Activated CD4-positive, CD25-positive, alpha-beta regulatory T cell treated with anti-CD3 and anti-CD28 coated beads, Interleukin-2, amount 50 U/mL, for 24 hours (primary cell): ENCODE data around the gene PACS2.
A peak's percentile ranks its signal among the peaks of the same experiment; 100 is the strongest.
"Not testable (repeated sequence)": the region's sequence is repeated elsewhere in the genome, so short reads cannot be mapped to it uniquely, and the experiment has no call there.

Experiments used
- ATAC-seq, 2 donors: fragments of 150-1000 bp; cut with Tn5 transposase; one replicate each; pipeline ENCODE4 v1.10.0; 2021; ENCODE audit warnings: mild to moderate bottlenecking in 1 of 2, moderate library complexity in 1 of 2

Gene PACS2

GRCh38 chr14:105316577-105316941 is 2.0 kb downstream of the PACS2 start:
- ATAC-seq: no peak

DNA sequence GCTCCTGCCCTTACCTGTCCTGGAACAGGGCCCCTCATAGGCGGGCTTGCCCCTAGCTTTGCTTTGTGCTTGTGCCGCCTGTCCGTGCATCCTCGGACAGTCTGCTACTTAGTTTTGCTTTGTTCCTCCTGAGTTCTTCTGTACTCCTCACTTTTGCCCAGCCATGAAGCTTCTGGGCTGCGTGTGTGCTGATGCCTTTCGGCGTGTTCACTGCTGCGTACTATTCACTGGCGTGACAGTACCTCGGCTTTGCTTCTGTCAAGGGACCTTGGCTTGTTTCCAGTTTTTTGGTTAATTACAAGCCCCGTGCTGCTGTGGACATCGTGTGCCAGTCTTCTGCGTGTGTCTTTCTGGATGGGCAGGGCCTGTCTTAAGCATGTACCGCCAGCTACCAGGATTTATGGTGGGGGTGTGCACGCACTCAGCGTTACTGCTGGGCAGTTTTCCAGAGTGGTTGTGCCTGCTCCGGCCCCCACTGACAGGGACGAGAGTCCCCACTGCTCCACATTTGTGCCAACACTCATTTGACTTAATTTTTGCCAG is 2.5 kb downstream of the PACS2 start:
- no peak for ATAC-seq

- ATAC-seq: no peak
Measured at GRCh38 chr14:105317546-105317945, 3.0 kb downstream of the PACS2 start.

DNA sequence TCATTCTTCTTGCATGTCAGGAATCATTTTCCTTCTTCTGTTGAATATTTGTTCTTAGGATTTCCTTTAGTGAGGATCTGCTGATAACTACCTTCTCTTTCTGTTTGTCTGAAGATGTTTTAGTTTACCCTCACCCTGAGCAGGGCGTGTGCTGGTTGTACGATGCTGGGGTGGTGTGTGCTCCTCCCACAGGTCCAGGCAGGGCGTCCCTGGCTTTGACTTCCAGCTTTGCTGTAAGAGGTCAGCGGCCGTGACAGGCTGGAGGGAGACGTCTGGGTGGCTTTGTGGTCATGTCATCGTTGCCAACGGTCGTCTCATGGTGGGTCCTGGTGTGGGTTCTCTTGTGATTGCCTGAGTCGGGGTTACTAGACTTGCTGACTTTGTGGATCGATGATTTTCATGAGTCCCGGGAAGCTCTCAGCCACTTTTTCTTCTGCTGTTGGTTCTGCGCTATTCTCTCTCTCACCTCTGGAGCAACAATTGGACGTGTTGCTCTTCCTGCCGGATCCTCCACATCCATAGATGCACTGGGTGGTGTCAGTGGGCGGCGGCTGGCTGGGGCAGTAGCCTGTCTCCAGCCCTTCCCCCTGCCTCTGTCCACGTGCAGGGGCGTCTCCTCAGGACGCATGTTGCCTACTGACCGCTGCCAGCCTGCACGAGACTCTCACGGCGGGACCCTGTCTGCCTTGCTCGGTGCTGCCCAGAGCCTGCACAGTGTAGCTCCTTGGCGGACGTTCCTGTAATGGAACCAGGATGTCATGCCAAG is 8.4 kb downstream of the PACS2 start:
- ATAC-seq: no peak

GRCh38 chr14:105323663-105324062 is 9.1 kb downstream of the PACS2 start:
- ATAC-seq: no peak

- no peak for ATAC-seq
Measured at GRCh38 chr14:105324080-105324778, 9.7 kb downstream of the PACS2 start.

DNA sequence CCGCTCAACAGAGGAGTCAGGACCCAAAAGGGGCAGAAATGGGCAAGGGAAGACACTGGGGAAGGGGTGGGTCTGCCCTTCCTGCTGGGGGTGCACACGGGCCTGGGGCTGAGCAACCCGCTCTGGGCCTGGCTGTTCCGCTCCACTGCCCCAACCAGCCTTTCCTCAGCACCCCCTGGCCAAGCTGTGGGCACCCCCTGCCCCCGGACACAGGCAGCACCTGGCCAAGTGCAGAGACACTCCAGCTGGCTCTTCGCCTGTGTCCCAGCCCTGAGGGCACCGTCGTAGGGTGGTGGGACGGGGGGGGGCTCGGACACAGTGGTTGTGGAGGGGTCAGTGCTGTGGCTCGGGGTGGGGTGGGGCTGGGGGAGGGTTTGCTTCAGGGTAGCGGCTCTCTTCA is 10.3 kb downstream of the PACS2 start:
- ATAC-seq: no peak

- ATAC-seq: no peak
Measured at GRCh38 chr14:105325303-105325702, 10.8 kb downstream of the PACS2 start.

DNA sequence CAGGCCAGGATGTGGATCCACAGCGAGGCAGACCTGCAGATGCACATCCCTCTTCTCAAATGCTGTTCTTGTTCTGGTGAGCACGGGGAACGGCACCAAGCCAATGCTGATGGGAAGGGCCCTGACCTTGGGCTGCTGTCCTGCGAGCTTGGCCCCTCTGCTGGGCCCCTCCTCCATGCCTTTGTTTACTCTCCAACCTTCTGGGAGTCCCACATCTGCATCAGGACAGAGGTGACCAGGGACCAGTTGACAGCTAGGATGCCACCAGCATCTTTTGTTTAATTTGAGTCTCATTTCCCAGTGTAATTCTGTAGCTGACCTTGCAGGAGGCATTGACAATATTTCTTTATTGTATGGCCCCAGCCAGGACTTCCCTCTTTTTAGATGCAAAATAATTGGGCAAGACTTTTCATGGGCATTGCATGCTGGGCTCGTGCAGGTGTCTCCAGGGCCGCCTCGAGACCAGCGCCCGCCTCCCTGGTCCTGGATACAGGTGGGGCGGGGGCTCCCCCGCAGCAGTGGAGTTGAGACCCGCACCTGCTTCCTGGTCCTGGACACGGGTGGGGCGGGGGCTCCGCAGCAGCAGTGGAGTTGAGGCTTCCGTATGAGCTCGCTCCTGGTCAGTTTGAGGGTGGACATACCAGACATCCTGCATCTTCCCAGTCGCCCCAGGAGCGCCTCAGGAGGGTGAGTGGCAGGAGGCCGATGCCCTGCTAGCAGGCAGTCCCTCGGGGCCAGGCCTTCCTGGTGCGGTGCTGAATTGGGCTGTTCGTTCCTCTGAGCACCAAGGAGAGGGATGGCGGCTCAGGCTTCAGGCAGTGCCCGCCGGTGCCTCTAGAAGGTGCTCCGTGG is 11.4 kb downstream of the PACS2 start:
- no peak for ATAC-seq

GRCh38 chr14:105326568-105326867 is 12.0 kb downstream of the PACS2 start:
- ATAC-seq: no peak

DNA sequence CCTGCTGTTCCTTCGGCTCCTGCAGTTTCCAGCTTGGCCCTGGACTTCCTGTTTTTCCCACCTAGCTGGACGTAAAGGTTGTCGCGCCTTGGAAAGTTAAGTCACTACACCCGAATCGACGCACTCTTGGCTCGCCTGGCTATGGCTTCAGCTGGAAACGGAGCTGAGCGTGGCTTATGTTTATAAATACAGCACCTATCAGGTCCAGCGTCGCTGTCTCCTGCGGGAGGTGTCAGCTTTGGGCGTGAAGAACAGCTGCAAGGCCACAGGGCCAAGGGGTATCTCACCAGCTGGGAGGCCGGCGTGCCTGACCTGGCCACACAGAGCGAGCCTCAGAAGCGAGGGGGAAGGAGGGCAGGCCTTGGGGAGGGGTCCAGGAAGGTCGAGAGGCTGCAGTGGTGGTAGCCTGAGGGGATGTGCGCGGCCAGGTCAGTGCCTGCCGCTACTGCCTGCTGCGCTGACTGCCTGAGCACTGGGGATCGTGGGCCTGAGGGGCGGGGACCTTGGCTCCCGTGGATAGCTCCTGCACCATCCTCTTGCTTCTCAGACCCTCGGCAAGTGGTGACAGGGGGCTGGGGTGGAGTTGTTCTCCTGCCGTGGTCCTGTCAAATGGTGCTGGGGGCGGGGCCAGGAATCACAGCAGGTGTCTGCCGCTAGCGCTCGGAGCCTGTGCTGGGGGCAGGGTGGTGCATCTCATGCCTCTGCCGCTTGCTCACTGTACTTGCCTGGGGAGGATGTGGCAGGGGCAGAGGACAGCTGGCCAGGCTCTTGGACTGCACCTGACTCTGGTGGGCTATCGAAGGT is 12.5 kb downstream of the PACS2 start:
- ATAC-seq: no peak

DNA sequence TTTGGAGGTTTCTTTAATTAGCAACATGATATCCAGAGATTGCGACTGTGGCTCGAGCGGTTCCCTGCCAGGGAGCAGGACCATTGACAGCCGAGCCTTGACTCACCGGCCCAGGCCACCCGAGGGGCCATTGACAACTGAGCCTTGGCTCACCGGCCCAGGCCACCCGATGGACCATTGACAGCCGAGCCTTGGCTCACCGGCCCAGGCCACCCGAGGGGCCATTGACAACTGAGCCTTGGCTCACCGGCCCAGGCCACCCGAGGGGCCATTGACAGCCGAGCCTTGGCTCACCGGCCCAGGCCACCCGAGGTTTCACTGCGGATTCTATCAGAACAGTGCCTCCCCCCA is 13.1 kb downstream of the PACS2 start:
- not testable (repeated sequence) for ATAC-seq

GRCh38 chr14:105328070-105328677 is 13.6 kb downstream of the PACS2 start:
- ATAC-seq: no peak

GRCh38 chr14:105328678-105329390 is 14.3 kb downstream of the PACS2 start:
- no peak for ATAC-seq

DNA sequence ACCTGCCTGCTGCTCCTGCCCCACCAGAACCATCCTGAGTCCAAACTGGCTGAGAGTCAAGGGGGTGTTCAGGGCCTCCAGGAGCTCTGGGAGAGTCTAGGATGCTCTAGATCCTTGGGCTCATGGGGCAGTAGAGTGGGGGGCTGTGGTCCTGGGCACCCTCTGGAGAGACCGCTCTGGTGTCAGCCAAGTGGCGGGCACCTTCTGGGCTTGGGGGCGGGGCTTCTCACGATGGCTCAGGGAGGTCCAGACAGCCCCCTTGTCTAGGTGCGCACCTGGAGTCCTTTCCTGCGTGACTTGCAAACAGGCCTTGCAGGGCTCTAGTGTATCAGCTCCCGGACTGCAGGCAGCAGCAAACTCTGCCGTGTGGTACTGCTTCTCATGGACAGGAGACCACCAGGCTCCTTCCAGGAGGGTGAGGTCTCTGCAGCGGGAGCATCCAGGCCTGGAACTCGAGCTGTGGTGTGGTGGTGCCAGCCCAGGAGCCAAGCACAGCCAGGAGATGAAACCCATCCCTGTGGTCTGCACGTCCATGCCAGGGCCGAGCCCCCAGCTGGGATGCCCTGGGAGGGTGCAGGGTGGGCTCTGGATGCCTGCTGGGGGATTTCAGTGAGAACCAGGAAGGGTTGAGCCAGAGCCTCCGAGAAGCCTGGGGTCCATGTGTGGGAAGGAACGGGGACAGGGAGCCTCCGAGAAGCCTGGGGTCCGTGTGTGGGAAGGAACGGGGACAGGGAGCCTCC is 15.0 kb downstream of the PACS2 start:
- no peak for ATAC-seq

DNA sequence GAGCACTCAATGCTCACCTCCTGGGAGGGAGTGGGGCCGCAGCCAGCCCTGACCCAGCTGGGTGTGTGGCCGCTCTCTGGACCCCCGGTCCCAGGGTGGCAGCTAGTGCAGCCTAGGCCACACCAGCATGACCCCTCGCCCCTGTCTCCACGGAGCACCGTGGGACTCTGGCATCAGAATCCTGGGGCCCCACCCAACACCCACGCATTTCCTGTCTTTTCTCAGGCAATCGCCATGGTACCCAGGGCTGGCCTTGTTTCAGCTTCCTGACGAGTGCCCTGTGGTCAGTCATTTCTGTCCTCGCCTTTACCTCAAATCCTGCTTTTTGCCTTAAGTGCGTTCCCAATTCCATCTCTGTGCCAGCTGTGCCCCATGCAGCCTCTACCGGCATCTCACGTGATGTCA is 15.9 kb downstream of the PACS2 start:
- ATAC-seq: peak in 1 of 2 donors; percentile 38

- ATAC-seq: no peak
Measured at GRCh38 chr14:105331575-105332349, 17.2 kb downstream of the PACS2 start.

DNA sequence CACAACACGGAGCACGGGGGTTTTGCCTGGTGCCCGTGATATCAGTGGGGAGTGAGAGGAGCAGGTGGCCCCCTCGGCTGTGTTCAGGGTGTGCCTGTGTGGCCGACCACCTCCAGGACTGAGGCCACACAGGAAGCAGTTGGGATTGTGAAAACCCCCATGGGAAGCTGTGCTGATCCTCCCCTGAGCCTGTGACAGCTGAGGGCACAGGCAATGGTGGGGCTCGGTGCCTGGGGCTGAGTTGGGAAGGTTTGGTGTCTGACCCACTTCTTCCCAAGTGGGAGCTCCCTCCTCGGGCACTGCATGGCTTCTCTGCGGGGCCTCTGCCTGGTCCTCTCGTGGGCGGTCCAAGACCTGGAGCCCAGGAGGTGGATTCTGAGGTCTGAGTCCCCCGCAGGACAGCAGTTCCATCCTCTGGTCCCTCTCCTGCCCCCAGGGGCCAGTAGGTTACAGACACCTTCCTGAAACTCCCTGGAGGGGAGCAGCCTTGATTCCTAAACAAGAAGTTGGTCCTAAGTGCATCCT is 17.9 kb downstream of the PACS2 start:
- ATAC-seq: no peak

- ATAC-seq: no peak
Measured at GRCh38 chr14:105333020-105333490, 18.5 kb downstream of the PACS2 start.
